IPS-15b (cell line): ENCODE results near the gene SH3RF2.

Experiments used
- H3K27me3 ChIP-seq: one replicate; pipeline ENCODE4 v1.6.1; 2013; ENCODE audit warnings: low read length; ENCODE audit not compliant: control insufficient read depth, insufficient read depth
- H3K36me3 ChIP-seq: one replicate; pipeline ENCODE4 v1.6.1; 2013; ENCODE audit warnings: low read length; ENCODE audit not compliant: control insufficient read depth, insufficient read depth
- H3K4me1 ChIP-seq: one replicate; pipeline ENCODE4 v1.6.1; 2013; ENCODE audit warnings: mild to moderate bottlenecking, low read length; ENCODE audit not compliant: control insufficient read depth, insufficient read depth
- H3K4me3 ChIP-seq: one replicate; pipeline ENCODE4 v1.5.1; 2013; ENCODE audit warnings: low read depth, low read length
- H3K9ac ChIP-seq: one replicate; pipeline ENCODE4 v1.6.1; 2013; ENCODE audit warnings: low read depth, mild to moderate bottlenecking, low read length
- H3K9me3 ChIP-seq: one replicate; pipeline ENCODE4 v1.6.1; 2013; ENCODE audit warnings: mild to moderate bottlenecking, low read length; ENCODE audit not compliant: control insufficient read depth, insufficient read depth

SH3RF2 gene

GRCh38 chr5:145971701-145972100 is 35.3 kb downstream of the SH3RF2 start:
- peaks cover 1% of the 10 kb centered on the region for H3K4me1 ChIP-seq
- H3K36me3 ChIP-seq = no peaks in the 10 kb centered on the region
- H3K9me3 ChIP-seq = no peaks in the 10 kb centered on the region
- no peak overlapping the region for H3K9ac ChIP-seq
- H3K27me3 ChIP-seq = no peaks in the 10 kb centered on the region
- H3K4me3 ChIP-seq = no peak overlapping the region

GRCh38 chr5:145975001-145975360 is 38.6 kb downstream of the SH3RF2 start:
- Histone ChIP-seq H3K4me1 (peaks cover 2% of the 10 kb centered on the region), H3K9ac (no peak overlapping the region), H3K36me3 (no peaks in the 10 kb centered on the region), H3K27me3 (no peaks in the 10 kb centered on the region), H3K9me3 (no peaks in the 10 kb centered on the region), H3K4me3 (no peak overlapping the region)

- Histone ChIP-seq H3K9ac (no peak overlapping the region), H3K4me1 (peaks cover 2% of the 10 kb centered on the region), H3K36me3 (no peaks in the 10 kb centered on the region), H3K4me3 (no peak overlapping the region), H3K27me3 (no peaks in the 10 kb centered on the region), H3K9me3 (no peaks in the 10 kb centered on the region)
These were observed 39.1 kb downstream of the SH3RF2 start for GRCh38 chr5:145975361-145976066.

DNA sequence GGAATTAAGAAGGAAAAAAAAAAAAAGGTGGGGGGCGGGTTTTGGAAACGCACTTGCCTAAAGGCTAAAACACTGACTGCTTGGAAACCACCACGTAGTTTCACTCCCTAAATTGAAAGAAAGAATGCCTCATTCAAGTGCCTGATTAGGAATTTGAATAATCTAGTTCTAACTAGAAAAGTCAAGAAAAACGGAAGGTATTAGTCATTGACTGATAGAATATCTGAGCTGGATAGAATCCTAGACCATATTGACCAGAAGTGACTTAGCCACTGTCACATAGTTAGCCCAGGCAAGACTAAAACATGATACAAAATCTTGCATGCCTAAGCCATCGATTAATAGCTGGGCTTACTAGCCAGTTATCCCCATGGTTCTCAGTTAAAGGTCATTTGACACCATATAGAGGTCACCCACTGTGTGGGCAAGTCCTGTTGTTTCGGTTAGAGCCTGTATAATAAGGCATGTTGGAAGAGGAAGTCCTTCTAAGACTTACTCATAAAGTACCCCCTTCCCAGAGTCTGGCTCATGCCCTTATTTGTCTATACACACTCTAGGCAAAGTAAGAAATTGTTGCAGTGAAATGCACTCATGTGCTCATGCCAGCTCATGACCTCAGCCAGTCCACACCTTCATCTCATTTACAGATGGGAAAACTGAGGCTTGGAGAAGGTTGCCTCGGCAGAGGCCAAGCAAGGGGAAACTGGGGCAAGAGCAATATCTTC is 40.2 kb downstream of the SH3RF2 start:
- Histone ChIP-seq H3K9me3 (no peaks in the 10 kb centered on the region), H3K36me3 (no peaks in the 10 kb centered on the region), H3K4me3 (no peak overlapping the region), H3K27me3 (no peaks in the 10 kb centered on the region), H3K9ac (no peak overlapping the region), H3K4me1 (peaks cover 2% of the 10 kb centered on the region)

DNA sequence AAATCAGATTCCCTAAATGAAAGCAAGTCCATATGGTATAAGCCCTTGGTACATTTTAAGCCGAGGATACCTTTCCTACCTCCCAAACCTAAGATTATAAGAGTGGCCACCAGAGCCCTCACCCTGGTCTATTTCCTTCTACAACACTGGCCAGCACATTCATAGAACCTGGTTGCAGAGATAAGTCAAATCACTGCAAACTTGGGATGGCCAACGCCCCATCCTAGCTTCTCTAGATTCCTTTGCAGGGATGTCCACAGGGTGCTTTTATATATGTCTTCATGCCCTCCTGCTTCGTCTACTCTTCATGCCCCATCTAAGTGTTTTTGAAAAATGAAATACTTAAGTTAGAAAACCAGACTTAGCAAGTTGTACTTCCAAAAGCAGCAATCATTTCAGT is 41.8 kb downstream of the SH3RF2 start:
- Histone ChIP-seq H3K36me3 (no peaks in the 10 kb centered on the region), H3K4me1 (peaks cover 4% of the 10 kb centered on the region), H3K4me3 (no peak overlapping the region), H3K9ac (no peak overlapping the region), H3K9me3 (no peaks in the 10 kb centered on the region), H3K27me3 (no peaks in the 10 kb centered on the region)

DNA sequence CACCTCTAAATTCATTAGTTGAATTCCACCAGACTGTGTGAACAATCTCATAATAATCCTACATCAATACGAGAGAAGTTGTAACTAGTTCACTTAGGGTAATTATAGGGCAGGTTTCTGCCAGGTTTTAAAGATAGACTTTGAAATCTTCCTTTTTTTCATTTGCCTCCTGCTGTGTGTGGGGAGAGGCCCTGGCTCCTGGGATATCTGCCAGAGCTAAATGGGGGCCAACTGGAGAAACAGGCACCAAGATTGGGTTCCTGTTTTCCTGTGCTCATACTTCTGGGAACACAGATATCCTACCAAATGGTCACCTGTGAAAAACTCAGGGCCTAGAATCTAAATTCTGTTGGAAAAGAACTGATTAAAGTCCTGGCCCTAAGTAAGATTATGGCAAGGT is 42.3 kb downstream of the SH3RF2 start:
- H3K4me1 ChIP-seq = peaks cover 4% of the 10 kb centered on the region

DNA sequence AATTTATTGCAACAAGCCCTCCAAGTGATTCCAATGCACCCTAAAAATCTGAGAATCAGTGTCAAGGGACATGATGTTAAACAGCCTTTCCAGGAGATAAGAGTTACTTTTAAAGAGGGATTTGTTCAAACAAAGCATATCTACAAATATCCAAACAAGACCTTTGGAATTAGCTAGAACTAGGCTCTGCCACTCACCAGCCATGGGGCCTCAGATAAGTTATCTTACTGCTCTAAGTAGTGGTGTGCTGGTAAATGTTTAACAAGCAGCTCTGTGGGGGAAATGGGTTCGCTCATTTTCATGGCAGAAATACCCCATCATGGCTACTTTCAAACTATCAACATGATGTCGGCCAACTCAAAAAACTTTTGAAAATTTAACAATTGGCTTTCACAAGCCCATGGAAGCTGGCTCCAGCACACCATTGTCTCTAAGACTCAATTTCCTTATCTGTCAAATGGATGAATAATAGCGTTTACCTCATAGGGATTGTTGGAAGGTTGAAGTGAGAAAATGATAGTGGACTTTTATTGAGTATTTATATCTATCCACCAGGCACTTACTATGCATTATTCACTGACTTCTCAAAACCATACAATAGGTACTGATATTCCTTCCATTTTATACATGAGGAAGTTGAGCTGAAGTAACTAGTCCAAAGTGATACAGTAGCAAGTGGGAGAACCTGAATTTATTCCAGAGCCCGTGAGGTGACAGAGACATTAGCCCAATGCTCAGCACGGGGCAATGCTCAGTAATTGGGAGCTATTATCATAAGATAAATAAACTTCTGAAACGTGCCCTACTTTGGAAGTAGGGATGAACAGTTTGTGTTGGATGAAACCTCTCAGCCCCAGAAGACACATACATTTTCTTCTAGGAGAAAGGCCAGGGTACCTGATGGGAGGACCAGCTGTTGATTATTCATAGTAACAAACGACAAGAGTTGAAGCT is 43.2 kb downstream of the SH3RF2 start:
- no peak overlapping the region for H3K4me3 ChIP-seq
- no peaks in the 10 kb centered on the region for H3K9me3 ChIP-seq
- H3K4me1 ChIP-seq = peaks cover 4% of the 10 kb centered on the region

More for the DNA sequence above, 42.3 kb downstream of the SH3RF2 start:
- Histone ChIP-seq H3K27me3 (no peaks in the 10 kb centered on the region), H3K9me3 (no peaks in the 10 kb centered on the region), H3K4me3 (no peak overlapping the region), H3K9ac (no peak overlapping the region), H3K36me3 (no peaks in the 10 kb centered on the region)

DNA sequence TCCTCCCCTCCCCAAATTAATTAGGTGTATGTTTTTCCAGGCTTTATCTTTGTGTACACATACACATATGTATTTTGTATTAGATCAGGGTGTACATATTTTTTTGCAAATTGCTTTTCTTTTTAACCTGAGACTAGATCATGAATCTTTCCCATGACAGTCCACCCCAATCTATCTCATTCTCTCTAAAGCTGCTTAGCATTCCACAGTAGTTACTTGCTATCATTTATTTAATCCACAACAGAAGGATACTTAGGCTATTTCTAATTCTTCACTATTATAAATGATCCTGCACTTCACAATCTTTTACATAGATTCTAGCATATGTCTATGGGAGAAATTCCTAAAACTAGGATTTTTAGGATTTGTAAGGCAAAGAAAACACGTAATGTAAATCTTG is 43.9 kb downstream of the SH3RF2 start:
- no peak overlapping the region for H3K4me3 ChIP-seq
- no peak overlapping the region for H3K9ac ChIP-seq
- no peaks in the 10 kb centered on the region for H3K36me3 ChIP-seq
- H3K9me3 ChIP-seq = no peaks in the 10 kb centered on the region
- H3K27me3 ChIP-seq = no peaks in the 10 kb centered on the region
- peaks cover 4% of the 10 kb centered on the region for H3K4me1 ChIP-seq

More for the DNA sequence above, 43.2 kb downstream of the SH3RF2 start:
- Histone ChIP-seq H3K27me3 (no peaks in the 10 kb centered on the region), H3K36me3 (no peaks in the 10 kb centered on the region), H3K9ac (no peak overlapping the region)

GRCh38 chr5:145980718-145981117 is 44.3 kb downstream of the SH3RF2 start:
- H3K4me1 ChIP-seq = peaks cover 4% of the 10 kb centered on the region
- H3K9me3 ChIP-seq = no peaks in the 10 kb centered on the region
- H3K4me3 ChIP-seq = no peak overlapping the region

DNA sequence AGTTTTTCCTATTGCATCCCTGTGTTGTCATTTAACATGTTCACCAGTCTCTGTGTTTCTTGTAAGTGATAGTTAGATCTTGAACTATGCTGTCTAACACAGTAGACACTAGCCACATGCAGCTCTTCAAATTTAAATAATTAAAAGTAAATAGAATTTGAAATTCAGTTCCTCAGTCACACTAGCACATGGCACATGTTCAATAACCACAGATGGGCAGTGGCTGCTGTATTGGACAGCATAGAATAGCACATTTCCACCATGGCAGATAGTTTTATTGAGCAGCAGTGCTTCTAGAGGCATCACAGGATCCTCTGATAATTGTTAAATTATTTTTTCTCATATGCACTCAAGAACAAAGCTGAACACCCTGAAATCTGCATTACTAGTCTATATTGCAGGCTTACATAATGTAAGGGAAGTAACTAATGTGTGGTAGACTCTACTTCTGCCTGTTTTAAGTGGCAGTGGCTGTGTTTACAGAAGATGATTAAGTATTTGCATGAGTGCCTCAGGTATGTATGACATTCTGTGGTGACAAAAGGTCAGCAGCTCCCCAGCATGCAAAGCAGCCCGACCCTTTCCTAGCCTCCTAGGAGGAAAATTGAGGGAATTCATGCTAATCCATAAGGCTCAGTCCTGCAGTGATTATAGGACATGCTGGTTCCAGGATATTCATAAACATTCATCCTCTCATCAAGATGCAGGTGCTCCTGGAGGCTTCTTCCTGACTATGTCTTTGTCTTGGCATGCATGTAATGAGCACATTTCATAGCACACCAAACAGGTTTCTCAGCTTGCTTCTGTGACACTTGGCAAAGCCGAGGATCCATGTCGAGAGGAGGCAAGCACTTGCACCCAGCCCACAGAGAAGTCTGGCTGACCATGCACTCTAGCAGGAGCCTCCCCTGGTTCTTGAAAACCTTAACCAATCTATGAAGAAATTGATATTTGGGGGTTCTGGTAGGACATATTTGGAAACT is 45.5 kb downstream of the SH3RF2 start:
- Histone ChIP-seq H3K4me3 (no peak overlapping the region), H3K36me3 (no peaks in the 10 kb centered on the region), H3K4me1 (peaks cover 2% of the 10 kb centered on the region), H3K9ac (no peak overlapping the region), H3K27me3 (no peaks in the 10 kb centered on the region), H3K9me3 (no peaks in the 10 kb centered on the region)

More at GRCh38 chr5:145980718-145981117, 44.3 kb downstream of the SH3RF2 start:
- no peaks in the 10 kb centered on the region for H3K27me3 ChIP-seq
- no peak overlapping the region for H3K9ac ChIP-seq
- no peaks in the 10 kb centered on the region for H3K36me3 ChIP-seq
